EL (cell line): ENCODE measurements around the gene ENDOD1.
"Not testable (repeated sequence)": the region's sequence is repeated elsewhere in the genome, so short reads cannot be mapped to it uniquely, and the experiment has no call there.

Source experiments
- DNase-seq: peaks from one replicate; pipeline ENCODE4 v3.0.0-alpha.2; 2016

Gene ENDOD1

GRCh38 chr11:95104121-95104830 is 14.6 kb downstream of the ENDOD1 start:
- DNase-seq: no peak

- DNase-seq: no peak
Measured at GRCh38 chr11:95104856-95105255, 15.2 kb downstream of the ENDOD1 start.

- peak; percentile 32 for DNase-seq
Measured at GRCh38 chr11:95108159-95108611, 18.5 kb downstream of the ENDOD1 start.

GRCh38 chr11:95108671-95109551 is 19.3 kb downstream of the ENDOD1 start:
- peak; percentile 36 for DNase-seq

GRCh38 chr11:95111471-95111870 is 21.8 kb downstream of the ENDOD1 start:
- DNase-seq: not testable (repeated sequence)

- no peak for DNase-seq
Measured at GRCh38 chr11:95111923-95112540, 22.4 kb downstream of the ENDOD1 start.

GRCh38 chr11:95115597-95115996 is 26.0 kb downstream of the ENDOD1 start:
- no peak for DNase-seq

GRCh38 chr11:95119361-95120060 is 29.9 kb downstream of the ENDOD1 start:
- no peak for DNase-seq

GRCh38 chr11:95121698-95122097 is 32.1 kb downstream of the ENDOD1 start:
- no peak for DNase-seq

GRCh38 chr11:95123556-95123955 is 33.9 kb downstream of the ENDOD1 start:
- DNase-seq: no peak

- no peak for DNase-seq
Measured at GRCh38 chr11:95128602-95129001, 39.0 kb downstream of the ENDOD1 start.

GRCh38 chr11:95132956-95133355 is 43.3 kb downstream of the ENDOD1 start:
- DNase-seq: no peak

- DNase-seq: peak; percentile 74
Measured at GRCh38 chr11:95134491-95134890, 44.8 kb downstream of the ENDOD1 start.

- no peak for DNase-seq
Measured at GRCh38 chr11:95135155-95135554, 45.5 kb downstream of the ENDOD1 start.

- DNase-seq: no peak
Measured at GRCh38 chr11:95135880-95136279, 46.2 kb downstream of the ENDOD1 start.

- not testable (repeated sequence) for DNase-seq
Measured at GRCh38 chr11:95136747-95137146, 47.1 kb downstream of the ENDOD1 start.

GRCh38 chr11:95137299-95137698 is 47.7 kb downstream of the ENDOD1 start:
- no peak for DNase-seq

- no peak for DNase-seq
Measured at GRCh38 chr11:95138448-95138847, 48.8 kb downstream of the ENDOD1 start.

GRCh38 chr11:95140397-95141033 is 50.9 kb downstream of the ENDOD1 start:
- no peak for DNase-seq

GRCh38 chr11:95142431-95142830 is 52.8 kb downstream of the ENDOD1 start:
- DNase-seq: no peak

GRCh38 chr11:95143106-95143681 is 53.5 kb downstream of the ENDOD1 start:
- no peak for DNase-seq
